K562 (cell line): ENCODE measurements around the gene NUP98.

ENCODE experiments used
- CTCF ChIP-seq, 3 experiments: IDR thresholded peaks in 2 of 3; conservative IDR thresholded peaks in 1 of 3; 2 replicates each; pipeline ENCODE4 v1.5.1; 2011 to 2012; ENCODE audit warnings: low read length in 3 of 3, mild to moderate bottlenecking in 3 of 3, control low read depth in 2 of 3, improper control_type of control experiment in 1 of 3, inconsistent platforms in 1 of 3, low read depth in 1 of 3, mixed read lengths in 1 of 3, moderate library complexity in 1 of 3; ENCODE audit not compliant: insufficient read depth in 2 of 3
- HOXB6 ChIP-seq: fragments of 250-450 bp; sonication (Bioruptor Pico); IDR thresholded peaks from 2 replicates; pipeline ENCODE4 v1.5.1; 2022; ENCODE audit warnings: mild to moderate bottlenecking, borderline replicate concordance
- REST ChIP-seq, 2 experiments: fragments of 450-650 bp; formaldehyde crosslinking in 1 of 2; IDR thresholded peaks; 2 replicates each; pipeline versions ENCODE4 v1.4.0 to v1.6.1; 2014 to 2020; ENCODE audit warnings: mild to moderate bottlenecking in 2 of 2, borderline replicate concordance in 1 of 2, low read depth in 1 of 2

- TF ChIP-seq CTCF (IDR thresholded peaks at IDR 0.05 in 2 of 3, conservative IDR thresholded peaks at IDR 0.05 in 1 of 3; ENCODE audit: insufficient read depth in 2 of 3, low read depth in 1 of 3, low read length in 3 of 3) (no peak), HOXB6 (CRISPR knock-in tag) (no peak), REST (IDR thresholded peaks at IDR 0.05; ENCODE audit: borderline replicate concordance) (no peak), REST (CRISPR knock-in tag; IDR thresholded peaks at IDR 0.05; ENCODE audit: low read depth) (no peak)
Observed at GRCh38 chr11:3745161-3745560, 52.2 kb downstream of the NUP98 start.
